Hematopoietic multipotent progenitor cell treated with erythropoietin and hydrocortisone succinate and interleukin-3 and kit ligand, for 8 days (in vitro differentiated cells): ENCODE measurements around the gene PLIN1.
"Not testable (repeated sequence)": the region's sequence is repeated elsewhere in the genome, so short reads cannot be mapped to it uniquely, and the experiment has no call there.

ENCODE experiments used
- DNase-seq: peaks from one replicate; pipeline ENCODE4 v3.0.0-alpha.2; 2015

PLIN1 gene, protein sequence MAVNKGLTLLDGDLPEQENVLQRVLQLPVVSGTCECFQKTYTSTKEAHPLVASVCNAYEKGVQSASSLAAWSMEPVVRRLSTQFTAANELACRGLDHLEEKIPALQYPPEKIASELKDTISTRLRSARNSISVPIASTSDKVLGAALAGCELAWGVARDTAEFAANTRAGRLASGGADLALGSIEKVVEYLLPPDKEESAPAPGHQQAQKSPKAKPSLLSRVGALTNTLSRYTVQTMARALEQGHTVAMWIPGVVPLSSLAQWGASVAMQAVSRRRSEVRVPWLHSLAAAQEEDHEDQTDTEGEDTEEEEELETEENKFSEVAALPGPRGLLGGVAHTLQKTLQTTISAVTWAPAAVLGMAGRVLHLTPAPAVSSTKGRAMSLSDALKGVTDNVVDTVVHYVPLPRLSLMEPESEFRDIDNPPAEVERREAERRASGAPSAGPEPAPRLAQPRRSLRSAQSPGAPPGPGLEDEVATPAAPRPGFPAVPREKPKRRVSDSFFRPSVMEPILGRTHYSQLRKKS

GRCh38 chr15:89679212-89679611, at the start of gene PLIN1:
TSS of gene PLIN1 (minus strand) at chr15:89679367. CDS start at chr15:89677489, 1,878 bp downstream.
- DNase-seq = no peak

DNA sequence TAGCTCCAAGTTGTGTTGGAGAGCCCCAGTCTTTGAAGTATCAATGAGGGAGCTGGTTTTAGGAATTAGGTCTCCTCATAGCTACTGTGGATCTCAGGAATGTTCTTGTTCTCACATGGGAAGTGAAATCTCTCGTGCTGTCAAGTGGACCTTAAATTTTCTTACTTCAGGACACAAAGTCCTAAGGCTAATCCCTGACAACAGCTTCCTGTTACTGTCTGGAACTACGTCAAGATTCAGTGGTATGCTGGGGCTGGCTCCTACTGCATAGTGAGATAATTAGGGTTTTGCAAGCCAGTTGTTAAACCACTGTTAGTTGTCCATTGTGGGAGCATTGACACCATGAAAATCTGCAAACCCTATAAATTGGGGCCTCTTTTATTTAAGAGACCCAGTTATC, 49.1 kb upstream of the PLIN1 start:
- DNase-seq = no peak

DNA sequence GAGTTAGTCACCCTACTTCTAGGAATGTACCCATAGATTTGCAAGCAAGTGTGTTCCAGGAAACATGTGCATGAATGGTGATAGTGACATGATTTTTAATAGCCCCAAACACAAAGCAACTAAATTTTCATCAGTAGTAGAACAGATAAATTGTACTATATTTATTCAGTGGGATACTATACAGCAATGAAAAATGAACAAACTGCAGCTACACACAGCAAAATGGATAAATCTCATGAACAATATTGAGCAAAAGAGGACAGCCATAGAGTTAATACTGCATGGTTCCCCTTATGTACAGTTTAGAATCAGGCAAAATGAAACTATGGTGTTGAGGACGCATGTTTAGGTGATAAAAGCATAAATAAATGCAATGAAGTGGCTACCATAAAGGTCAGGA, 45.9 kb upstream of the PLIN1 start:
- DNase-seq = no peak

- no peak for DNase-seq
Measured at GRCh38 chr15:89724621-89725020, 45.5 kb upstream of the PLIN1 start.

- DNase-seq = no peak
Measured at GRCh38 chr15:89723031-89723430, 43.9 kb upstream of the PLIN1 start.

DNA sequence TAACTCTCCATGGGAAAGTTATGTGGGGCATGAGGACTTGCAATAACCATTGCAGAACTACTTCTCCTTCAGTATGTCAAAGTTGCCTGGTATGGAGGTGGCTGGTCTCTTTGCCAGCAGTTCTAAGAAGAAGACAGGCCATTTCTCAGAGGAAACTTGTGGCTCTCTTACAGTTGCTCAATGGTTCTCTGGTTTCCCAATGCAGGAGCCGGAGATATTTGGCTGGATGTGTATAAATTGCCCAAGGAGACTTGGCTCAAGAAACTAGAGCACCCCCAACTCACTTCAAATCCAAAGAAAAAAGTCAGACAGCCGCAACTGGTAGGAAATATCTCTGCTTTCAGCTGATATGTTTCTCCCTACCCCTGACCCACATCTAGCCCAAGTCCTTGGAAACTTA, 35.6 kb upstream of the PLIN1 start:
- no peak for DNase-seq

DNA sequence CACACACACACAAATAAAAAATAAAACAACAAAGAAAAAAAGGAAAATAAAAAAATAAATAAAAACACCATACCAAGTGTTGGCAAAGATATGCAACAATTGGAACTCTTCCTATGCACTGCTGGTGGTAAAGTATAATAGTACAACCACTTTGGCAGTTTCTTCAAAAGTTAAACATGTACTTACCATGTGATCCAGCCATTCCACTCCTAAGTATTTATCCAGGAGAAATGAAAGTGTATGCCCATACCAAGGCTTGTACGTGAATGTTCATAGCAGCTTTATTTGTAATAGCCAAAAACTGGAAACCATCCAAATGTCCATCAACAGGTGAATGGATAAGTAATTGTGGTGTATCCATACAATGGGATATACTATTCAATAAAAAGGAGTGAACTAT, 28.4 kb upstream of the PLIN1 start:
- DNase-seq = no peak

DNA sequence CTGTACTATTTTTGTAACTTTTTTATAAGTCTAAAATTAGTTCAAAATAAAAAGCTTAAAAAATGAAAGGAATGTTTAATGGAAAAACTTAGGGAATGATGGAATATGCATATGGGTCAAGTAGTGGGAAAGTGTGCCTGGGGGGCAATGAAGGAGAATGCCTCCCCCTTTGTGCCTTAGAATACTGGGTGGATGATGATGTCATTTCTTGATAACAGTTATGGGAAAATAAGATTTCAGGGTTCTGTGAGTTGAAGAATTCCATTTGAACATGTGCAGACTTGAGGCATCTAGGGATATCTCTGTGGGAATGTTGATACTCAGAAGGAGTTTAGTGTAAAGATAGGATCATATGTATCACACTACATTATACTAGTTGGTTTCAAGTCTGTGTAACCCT, 25.2 kb upstream of the PLIN1 start:
- DNase-seq = no peak

DNA sequence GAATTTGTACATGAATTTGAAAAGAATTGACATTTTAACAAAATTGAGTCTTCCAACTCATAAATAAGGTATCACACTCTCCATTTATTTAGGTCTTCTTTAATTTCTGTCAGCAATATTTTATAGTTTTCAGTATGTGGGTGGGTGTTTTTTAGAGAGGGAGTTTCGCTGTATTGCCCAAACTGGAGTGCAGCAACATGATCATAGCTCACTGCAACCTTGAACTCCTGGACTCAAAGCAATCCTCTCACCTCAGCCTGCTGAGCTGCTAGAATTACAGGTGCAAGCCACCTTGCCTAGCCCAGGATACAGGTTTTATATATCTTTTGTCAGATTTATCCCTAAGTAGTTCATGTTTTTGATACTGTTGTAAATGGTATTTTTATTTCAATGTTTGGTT, 16.0 kb upstream of the PLIN1 start:
- DNase-seq = no peak

DNA sequence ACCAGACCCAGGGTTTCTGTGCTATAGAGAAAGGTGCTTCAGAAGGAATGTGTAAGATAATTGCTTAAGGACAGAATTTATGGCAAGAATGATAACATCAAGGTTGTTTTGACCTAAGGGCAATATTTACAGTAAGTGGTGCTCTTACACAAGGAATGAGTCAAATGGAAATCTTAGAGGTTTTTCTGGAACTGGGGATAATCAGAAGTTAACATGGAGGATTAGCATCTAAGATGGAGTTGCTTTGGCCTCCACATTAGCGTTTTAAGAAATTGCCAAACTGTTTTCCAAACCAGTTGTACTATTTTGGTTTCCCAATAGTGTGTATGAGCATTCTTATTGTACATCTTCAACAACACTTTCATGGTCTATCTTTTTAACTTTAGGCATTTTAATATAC, 14.5 kb upstream of the PLIN1 start:
- no peak for DNase-seq

- DNase-seq = no peak
Measured at GRCh38 chr15:89693091-89693490, 13.9 kb upstream of the PLIN1 start.

- peak; percentile 84 for DNase-seq
Measured at GRCh38 chr15:89690276-89691218, 11.4 kb upstream of the PLIN1 start, which contains the start of the genes PEX11A and WDR93. TSS of gene PEX11A (minus strand) at chr15:89690754. CDS start at chr15:89690632, 122 bp downstream. TSS of gene WDR93 (plus strand) at chr15:89690811. CDS start at chr15:89701747, 10,936 bp downstream.

DNA sequence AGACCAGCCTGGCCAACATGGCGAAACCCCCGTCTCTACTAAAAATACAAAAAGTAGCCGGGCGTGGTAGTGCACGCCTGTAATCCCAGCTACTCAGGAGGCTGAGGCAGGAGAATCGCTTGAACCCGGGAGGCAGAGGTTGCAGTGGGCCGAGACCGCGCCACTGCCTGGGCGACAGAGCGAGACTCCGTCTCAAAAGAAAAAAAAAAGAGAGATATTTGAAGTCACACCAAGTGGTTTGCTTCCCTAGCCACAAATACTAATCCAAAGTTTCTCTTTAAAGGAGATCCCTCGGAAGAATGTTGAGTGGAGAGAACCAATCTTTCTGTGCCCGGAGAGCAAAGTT, 10.7 kb upstream of the PLIN1 start:
- not testable (repeated sequence) for DNase-seq

DNA sequence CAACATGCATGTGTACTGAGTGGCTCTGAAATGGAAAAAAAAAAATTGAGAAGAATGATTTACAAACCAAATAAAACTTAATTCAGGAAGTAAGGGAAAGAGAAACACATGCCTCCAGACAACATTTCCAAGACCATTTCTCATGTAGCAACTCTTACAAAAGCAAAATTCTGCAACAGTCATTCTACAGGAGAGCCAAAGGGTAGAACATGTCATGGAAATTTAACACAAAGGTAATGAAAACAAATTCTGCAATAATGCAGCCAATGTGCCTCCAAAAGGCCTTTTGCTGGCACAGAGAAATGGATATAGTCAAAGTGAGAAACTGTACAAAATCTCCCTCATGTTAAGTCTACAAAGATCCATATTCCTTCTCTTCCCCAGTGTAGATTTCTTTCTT, 7.4 kb upstream of the PLIN1 start:
- no peak for DNase-seq

DNA sequence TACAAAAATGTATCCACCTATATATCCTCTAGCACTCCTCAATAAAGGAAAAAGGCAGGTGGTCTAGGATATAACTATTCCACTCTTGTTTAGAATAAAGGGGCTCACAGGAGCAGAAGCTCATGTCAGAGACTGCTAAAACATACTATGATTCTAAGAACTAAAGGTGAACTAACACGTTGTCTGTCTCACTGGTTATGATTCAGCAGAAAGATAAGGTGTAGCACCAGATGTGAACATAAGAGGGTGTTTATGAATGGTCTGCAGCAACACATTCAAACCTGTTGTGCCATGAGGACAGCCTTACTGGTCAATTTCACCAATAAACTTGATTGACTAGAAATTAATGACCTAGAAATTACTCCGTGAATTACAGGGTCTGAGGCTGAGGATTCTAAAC, 6.8 kb upstream of the PLIN1 start:
- DNase-seq = no peak

DNA sequence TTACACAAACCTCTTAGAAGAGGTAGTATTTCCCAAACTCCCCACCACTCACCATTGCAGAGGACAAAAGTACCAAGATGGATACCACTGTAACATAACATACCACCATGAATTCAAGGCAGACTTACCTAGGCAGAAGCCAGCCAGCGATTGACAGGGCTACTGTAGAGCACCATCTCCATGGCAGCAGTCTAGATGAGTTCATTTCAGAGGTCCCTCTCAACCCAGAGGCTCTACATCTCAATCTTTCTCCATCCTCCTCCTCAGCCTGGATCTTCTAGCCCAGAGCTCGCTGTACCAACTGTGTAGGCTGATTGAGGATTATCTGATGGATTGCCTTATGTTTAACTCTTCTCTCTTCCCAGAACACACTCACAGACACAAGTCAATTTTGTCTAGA, 2.0 kb upstream of the PLIN1 start:
- DNase-seq = no peak

DNA sequence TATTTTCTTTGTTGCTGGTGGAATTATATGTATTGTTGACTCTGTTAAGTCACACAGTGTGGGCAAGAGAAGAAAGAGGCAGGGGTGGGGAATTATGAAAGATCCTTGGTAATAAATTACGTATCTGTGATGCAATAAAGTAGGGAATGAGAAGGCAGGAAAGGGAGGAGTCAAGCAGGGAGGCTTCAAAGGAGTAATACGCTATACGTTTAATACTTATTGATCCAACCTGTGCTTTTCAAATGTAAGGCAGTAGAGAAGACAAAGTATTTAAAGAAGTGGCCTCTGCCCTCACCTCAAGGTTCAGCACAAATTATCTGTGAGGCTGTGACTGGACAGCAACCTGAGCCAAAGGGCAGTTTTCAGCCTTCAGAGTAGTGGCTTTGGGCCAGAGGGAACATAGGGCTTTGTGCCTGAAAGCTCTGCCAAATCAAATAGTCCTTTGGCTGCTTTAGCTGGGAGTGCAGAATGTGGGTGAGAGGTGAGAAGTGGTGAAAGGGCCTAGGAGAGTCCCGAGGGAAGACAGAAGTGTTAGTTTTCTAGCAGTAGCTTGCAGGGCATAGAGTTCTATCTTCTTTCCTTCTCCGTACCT, 1.2 kb upstream of the PLIN1 start:
- DNase-seq = no peak

DNA sequence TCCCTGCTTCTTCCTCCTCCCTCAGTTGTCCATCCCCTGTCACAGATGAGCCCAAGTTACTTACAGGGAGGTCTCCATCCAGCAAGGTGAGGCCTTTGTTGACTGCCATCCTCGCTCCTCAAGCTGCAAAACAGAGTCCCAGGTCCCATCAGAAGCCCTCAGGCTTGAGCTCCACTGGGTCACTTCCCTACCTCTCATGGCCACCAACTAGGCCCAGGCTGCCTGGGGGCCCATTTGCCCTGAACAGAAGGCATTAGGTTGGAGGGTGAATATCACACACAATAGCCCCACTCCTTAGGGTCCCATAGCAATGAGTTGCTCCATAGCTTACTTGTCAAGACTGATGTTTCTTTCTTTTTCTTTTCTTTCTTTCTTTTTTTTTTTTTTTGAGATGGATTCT, 1.8 kb downstream of the PLIN1 start:
- DNase-seq = no peak

DNA sequence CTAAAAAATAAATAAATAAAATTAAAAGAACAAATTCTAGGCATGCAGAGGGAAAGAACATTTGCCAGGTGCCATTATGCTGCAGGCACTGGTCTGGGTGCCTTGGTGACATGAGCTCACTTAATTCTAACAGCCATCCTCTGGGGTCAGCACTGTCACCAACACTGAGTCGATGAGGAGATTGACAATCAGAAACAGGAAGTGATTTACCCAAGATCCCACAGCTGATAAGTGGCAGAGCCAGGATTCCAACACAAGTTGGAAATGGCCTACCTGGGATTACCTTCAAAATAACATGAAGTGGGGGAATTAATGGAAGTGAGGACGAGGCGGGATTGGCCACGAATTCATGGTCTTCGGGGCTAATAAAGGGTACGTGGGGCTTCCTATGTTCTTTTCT, 3.6 kb downstream of the PLIN1 start:
- DNase-seq = no peak

GRCh38 chr15:89674526-89674925, 4.6 kb downstream of the PLIN1 start:
- DNase-seq = no peak

DNA sequence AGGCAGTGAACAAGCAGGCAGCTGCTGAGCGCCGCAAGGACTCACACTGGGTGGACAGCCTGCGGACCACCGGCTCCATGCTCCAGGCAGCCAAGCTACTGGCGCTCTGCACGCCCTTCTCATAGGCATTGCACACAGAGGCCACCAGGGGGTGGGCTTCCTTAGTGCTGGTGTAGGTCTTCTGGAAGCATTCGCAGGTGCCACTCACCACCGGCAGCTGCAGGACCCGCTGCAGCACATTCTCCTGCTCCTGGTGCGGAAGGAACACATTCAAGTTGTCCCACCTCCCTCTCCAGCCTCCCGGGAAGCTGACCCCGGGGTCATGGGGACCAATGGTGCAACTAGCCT, 6.0 kb downstream of the PLIN1 start:
- peak; percentile 46 for DNase-seq

- no peak for DNase-seq
Measured at GRCh38 chr15:89672221-89673164, 6.7 kb downstream of the PLIN1 start.
